DMS114 treated with DMSO at 0.1 percent for 48 hours (cell line): ENCODE measurements around the gene MCAM.

Source experiments
- DNase-seq: peaks from one replicate; lab custom pipeline; 2025; ENCODE audit not compliant: unreplicated experiment; lab: John Stamatoyannopoulos, UW

The MCAM gene

GRCh38 chr11:119309411-119309810, 7.5 kb downstream of the MCAM start:
- no peak for DNase-seq

GRCh38 chr11:119307974-119308373, 9.0 kb downstream of the MCAM start:
- DNase-seq: no peak

GRCh38 chr11:119307219-119307618, 9.7 kb downstream of the MCAM start:
- DNase-seq: no peak

GRCh38 chr11:119306373-119306890, 10.5 kb downstream of the MCAM start:
- no peak for DNase-seq

- no peak for DNase-seq
Observed at GRCh38 chr11:119305556-119306372, 11.2 kb downstream of the MCAM start.

- DNase-seq: no peak
Observed at GRCh38 chr11:119303227-119303718, 13.7 kb downstream of the MCAM start.

GRCh38 chr11:119300198-119300964, 16.5 kb downstream of the MCAM start:
- no peak for DNase-seq

GRCh38 chr11:119299416-119299815, 17.5 kb downstream of the MCAM start:
- DNase-seq: no peak

- DNase-seq: no peak
Observed at GRCh38 chr11:119298726-119299125, 18.2 kb downstream of the MCAM start.

GRCh38 chr11:119297938-119298337, 19.0 kb downstream of the MCAM start:
- no peak for DNase-seq

- DNase-seq: no peak
Observed at GRCh38 chr11:119295178-119295577, 21.8 kb downstream of the MCAM start.

GRCh38 chr11:119293461-119293860, 23.5 kb downstream of the MCAM start:
- no peak for DNase-seq

GRCh38 chr11:119290894-119291497, 25.9 kb downstream of the MCAM start:
- no peak for DNase-seq

- no peak for DNase-seq
Observed at GRCh38 chr11:119288219-119288618, 28.7 kb downstream of the MCAM start.

GRCh38 chr11:119285431-119285830, 31.5 kb downstream of the MCAM start:
- no peak for DNase-seq

GRCh38 chr11:119284344-119285157, 32.4 kb downstream of the MCAM start:
- DNase-seq: peak; percentile 23

- no peak for DNase-seq
Observed at GRCh38 chr11:119282495-119282894, 34.4 kb downstream of the MCAM start.

GRCh38 chr11:119277660-119278059, 39.3 kb downstream of the MCAM start:
- DNase-seq: no peak

- no peak for DNase-seq
Observed at GRCh38 chr11:119273721-119274120, 43.2 kb downstream of the MCAM start.

- no peak for DNase-seq
Observed at GRCh38 chr11:119267645-119268044, 49.3 kb downstream of the MCAM start.
